HUES64 (cell line): ENCODE results near the gene PCDHGC5.

ENCODE experiments used
- H3K27ac ChIP-seq: 2 replicates; pipeline ENCODE4 v1.7.0; 2013; ENCODE audit warnings: low read depth, low read length, inconsistent platforms
- H3K27me3 ChIP-seq: 2 replicates; pipeline ENCODE4 v1.6.1; 2013; ENCODE audit warnings: mild to moderate bottlenecking, low read length; ENCODE audit not compliant: insufficient read depth
- H3K36me3 ChIP-seq: 2 replicates; pipeline ENCODE4 v1.6.1; 2013; ENCODE audit warnings: mild to moderate bottlenecking, low read length; ENCODE audit not compliant: insufficient read depth
- H3K4me1 ChIP-seq: 2 replicates; pipeline ENCODE4 v1.6.1; 2013; ENCODE audit warnings: mild to moderate bottlenecking, low read length, moderate library complexity; ENCODE audit not compliant: insufficient read depth
- H3K4me3 ChIP-seq: 2 replicates; pipeline ENCODE4 v1.5.1; 2013; ENCODE audit warnings: mild to moderate bottlenecking, low read length, moderate library complexity
- H3K9ac ChIP-seq: 2 replicates; pipeline ENCODE4 v1.6.1; 2013; ENCODE audit warnings: mild to moderate bottlenecking, low read depth, low read length
- H3K9me3 ChIP-seq: 2 replicates; pipeline ENCODE4 v1.6.1; 2013; ENCODE audit warnings: low read depth, low read length; ENCODE audit not compliant: insufficient read depth
- WGBS: fragments of 150-250, 120-280 bp; methylation state at CpG from one replicate; pipeline ENCODE4 v1.1.7; 2013; ENCODE audit warnings: missing lambda C conversion rate; 5-methylcytosine and 5-hydroxymethylcytosine counted together

PCDHGC5 gene

GRCh38 chr5:141478321-141478945 is 10.4 kb upstream of the PCDHGC5 start:
- H3K4me3 ChIP-seq, result no peak overlapping the region; the same call in 1 of the 2 replicates
- H3K36me3 ChIP-seq, result no peaks in the 10 kb centered on the region
- no peak overlapping the region for H3K27ac ChIP-seq
- H3K4me1 ChIP-seq, result peaks cover 12% of the 10 kb centered on the region
- peaks cover 19% of the 10 kb centered on the region for H3K27me3 ChIP-seq
- H3K9ac ChIP-seq, result no peak overlapping the region
- WGBS, result 93% methylated on average over 20 of the region's 20 CpGs
- no peaks in the 10 kb centered on the region for H3K9me3 ChIP-seq

GRCh38 chr5:141479776-141480175 is 9.1 kb upstream of the PCDHGC5 start:
- no peaks in the 10 kb centered on the region for H3K9me3 ChIP-seq
- H3K4me3 ChIP-seq, result no peak overlapping the region
- H3K27ac ChIP-seq, result no peak overlapping the region
- H3K27me3 ChIP-seq, result peaks cover 19% of the 10 kb centered on the region
- peaks cover 22% of the 10 kb centered on the region for H3K4me1 ChIP-seq
- no peaks in the 10 kb centered on the region for H3K36me3 ChIP-seq
- H3K9ac ChIP-seq, result no peak overlapping the region

- Histone ChIP-seq H3K4me3 (peak overlapping the region; percentile 78), H3K27me3 (peaks cover 19% of the 10 kb centered on the region), H3K4me1 (peaks cover 14% of the 10 kb centered on the region), H3K36me3 (no peaks in the 10 kb centered on the region; the same call in 1 of the 2 replicates), H3K9me3 (no peaks in the 10 kb centered on the region), H3K9ac (peak overlapping the region; percentile 21; the same call in 1 of the 2 replicates), H3K27ac (peak overlapping the region; percentile 3; the same call in 1 of the 2 replicates)
- 6% methylated on average over 3 of the region's 3 CpGs for WGBS
Measured at GRCh38 chr5:141483902-141484301, 5.0 kb upstream of the PCDHGC5 start.

DNA sequence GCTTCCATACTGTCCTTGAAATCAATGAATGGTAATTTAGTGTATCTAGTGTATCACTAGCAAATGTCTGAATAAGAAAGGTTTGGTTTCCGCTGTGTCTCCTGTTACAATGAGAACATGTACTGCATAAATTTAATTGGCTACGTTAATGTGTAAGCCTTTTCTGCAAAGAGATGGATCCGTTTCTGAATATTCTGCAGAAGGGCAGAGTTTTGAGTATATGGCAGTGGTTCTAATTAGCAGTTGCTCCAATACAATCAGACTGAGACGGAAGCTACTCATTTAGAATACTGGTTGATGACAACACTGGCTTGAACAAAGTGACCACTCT is 4.6 kb upstream of the PCDHGC5 start:
- Histone ChIP-seq H3K4me3 (peak overlapping the region; percentile 78), H3K4me1 (peaks cover 14% of the 10 kb centered on the region)
- WGBS, result 7% methylated on average over 4 of the region's 4 CpGs

DNA sequence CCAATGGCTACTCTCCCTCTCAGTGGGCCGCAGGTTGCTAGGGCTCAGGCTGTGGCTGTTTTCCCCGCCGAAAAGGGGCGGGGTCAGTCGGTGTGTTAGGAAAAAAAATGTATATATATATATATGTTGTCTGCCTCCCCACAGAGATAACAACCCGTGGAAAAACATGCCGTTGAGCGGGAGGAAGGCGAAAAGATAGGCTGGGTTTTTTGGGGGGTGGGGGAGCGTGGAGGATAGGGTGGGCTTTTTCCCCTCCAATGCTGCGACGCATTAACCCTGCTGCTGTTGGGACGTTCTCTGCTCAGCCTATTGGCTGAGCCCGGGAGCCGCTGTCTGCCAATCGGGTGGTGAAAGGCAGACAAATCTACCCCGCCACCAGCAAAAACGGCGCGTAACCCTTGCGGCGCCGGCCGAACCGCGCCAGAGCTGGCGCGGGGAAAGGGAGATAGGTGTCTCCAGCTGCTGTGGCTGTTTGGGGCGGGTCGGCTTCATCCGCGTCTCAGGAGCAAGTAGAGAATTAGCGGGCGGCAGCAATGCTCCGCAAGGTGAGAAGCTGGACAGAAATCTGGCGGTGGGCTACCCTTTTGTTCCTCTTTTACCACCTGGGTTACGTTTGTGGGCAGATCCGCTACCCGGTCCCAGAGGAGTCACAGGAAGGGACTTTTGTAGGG is 4.1 kb upstream of the PCDHGC5 start, which contains the start of gene PCDHGC4:
TSS of gene PCDHGC4 (plus strand) at position 390 of the 671 bp plus-strand sequence. CDS start at position 534, 144 bp downstream.
- 4% methylated on average over 37 of the region's 39 CpGs for WGBS
- H3K36me3 ChIP-seq, result peaks cover 2% of the 10 kb centered on the region; the same call in 1 of the 2 replicates

More for the DNA sequence above, 4.6 kb upstream of the PCDHGC5 start:
- H3K9me3 ChIP-seq, result no peaks in the 10 kb centered on the region
- H3K27ac ChIP-seq, result peak overlapping the region; percentile 3; the same call in 1 of the 2 replicates
- H3K36me3 ChIP-seq, result no peaks in the 10 kb centered on the region; the same call in 1 of the 2 replicates
- H3K27me3 ChIP-seq, result peaks cover 19% of the 10 kb centered on the region
- H3K9ac ChIP-seq, result peak overlapping the region; percentile 21

GRCh38 chr5:141485321-141486055 is 3.4 kb upstream of the PCDHGC5 start:
- H3K4me3 ChIP-seq, result peak overlapping the region; percentile 78
- H3K9ac ChIP-seq, result peak overlapping the region; percentile 62

More for the DNA sequence above, 4.1 kb upstream of the PCDHGC5 start, which contains the start of gene PCDHGC4:
- Histone ChIP-seq H3K4me1 (peaks cover 14% of the 10 kb centered on the region), H3K9ac (peak within 1 kb of the TSS; percentile 62), H3K27ac (peak within 1 kb of the TSS; percentile 3; the same call in 1 of the 2 replicates), H3K4me3 (peak within 1 kb of the TSS; percentile 78), H3K27me3 (peaks cover 19% of the 10 kb centered on the region), H3K9me3 (no peaks in the 10 kb centered on the region)

DNA sequence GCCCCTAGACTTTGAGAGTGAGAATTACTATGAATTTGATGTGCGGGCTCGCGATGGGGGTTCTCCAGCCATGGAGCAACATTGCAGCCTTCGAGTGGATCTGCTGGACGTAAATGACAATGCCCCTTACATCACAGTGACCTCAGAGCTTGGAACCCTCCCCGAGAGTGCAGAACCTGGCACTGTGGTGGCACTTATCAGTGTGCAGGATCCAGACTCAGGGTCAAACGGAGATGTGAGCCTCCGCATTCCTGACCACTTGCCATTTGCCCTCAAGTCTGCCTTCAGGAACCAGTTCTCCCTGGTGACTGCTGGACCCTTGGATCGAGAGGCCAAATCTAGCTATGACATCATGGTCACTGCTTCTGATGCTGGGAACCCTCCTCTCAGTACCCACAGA is 2.8 kb upstream of the PCDHGC5 start:
- Histone ChIP-seq H3K27me3 (peaks cover 19% of the 10 kb centered on the region), H3K9ac (no peak overlapping the region), H3K27ac (no peak overlapping the region), H3K4me3 (peak overlapping the region; percentile 78), H3K36me3 (peaks cover 5% of the 10 kb centered on the region; the same call in 1 of the 2 replicates), H3K9me3 (no peaks in the 10 kb centered on the region), H3K4me1 (peaks cover 14% of the 10 kb centered on the region)
- WGBS, result 95% methylated on average over 9 of the region's 9 CpGs

More at GRCh38 chr5:141485321-141486055, 3.4 kb upstream of the PCDHGC5 start:
- Histone ChIP-seq H3K4me1 (peaks cover 14% of the 10 kb centered on the region), H3K36me3 (peaks cover 5% of the 10 kb centered on the region; the same call in 1 of the 2 replicates), H3K27ac (no peak overlapping the region), H3K27me3 (peaks cover 19% of the 10 kb centered on the region), H3K9me3 (no peaks in the 10 kb centered on the region)
- WGBS, result 38% methylated on average over 38 of the region's 38 CpGs

GRCh38 chr5:141487131-141487530 is 1.8 kb upstream of the PCDHGC5 start:
- no peak overlapping the region for H3K9ac ChIP-seq
- no peak overlapping the region for H3K27ac ChIP-seq
- peaks cover 5% of the 10 kb centered on the region; the same call in 1 of the 2 replicates for H3K36me3 ChIP-seq
- no peaks in the 10 kb centered on the region for H3K9me3 ChIP-seq
- WGBS, result 91% methylated on average over 7 of the region's 7 CpGs
- H3K4me3 ChIP-seq, result no peak overlapping the region
- peaks cover 14% of the 10 kb centered on the region for H3K4me1 ChIP-seq
- peaks cover 19% of the 10 kb centered on the region for H3K27me3 ChIP-seq

DNA sequence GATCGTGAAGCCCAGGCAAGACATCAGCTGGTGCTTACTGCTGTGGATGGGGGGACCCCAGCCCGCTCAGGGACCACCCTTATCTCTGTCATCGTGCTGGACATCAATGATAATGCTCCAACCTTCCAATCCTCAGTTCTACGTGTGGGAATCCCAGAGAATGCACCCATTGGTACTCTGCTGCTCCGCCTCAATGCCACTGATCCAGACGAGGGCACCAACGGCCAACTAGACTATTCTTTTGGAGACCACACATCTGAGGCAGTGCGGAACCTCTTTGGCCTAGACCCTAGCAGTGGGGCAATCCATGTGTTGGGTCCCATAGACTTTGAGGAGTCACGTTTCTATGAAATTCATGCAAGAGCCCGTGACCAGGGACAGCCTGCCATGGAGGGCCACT is 960 bp downstream of the PCDHGC5 start:
- Histone ChIP-seq H3K4me3 (no peak overlapping the region), H3K4me1 (peaks cover 13% of the 10 kb centered on the region), H3K27me3 (peaks cover 19% of the 10 kb centered on the region), H3K36me3 (peaks cover 5% of the 10 kb centered on the region; the same call in 1 of the 2 replicates), H3K9ac (no peak overlapping the region), H3K27ac (no peak overlapping the region), H3K9me3 (no peaks in the 10 kb centered on the region)
- WGBS, result 94% methylated on average over 10 of the region's 10 CpGs

DNA sequence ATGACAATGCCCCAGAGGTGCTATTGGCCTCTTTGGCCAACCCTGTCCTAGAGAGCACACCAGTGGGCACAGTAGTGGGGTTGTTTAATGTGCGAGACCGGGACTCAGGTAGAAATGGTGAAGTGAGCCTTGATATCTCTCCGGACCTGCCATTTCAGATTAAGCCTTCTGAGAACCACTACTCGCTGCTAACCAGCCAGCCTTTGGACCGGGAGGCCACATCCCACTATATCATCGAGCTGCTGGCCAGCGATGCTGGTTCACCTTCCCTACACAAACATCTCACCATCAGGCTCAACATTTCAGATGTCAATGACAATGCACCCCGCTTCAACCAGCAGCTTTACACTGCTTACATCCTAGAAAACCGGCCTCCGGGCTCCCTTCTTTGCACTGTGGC is 1.4 kb downstream of the PCDHGC5 start:
- Histone ChIP-seq H3K27me3 (peaks cover 15% of the 10 kb centered on the region), H3K36me3 (peaks cover 5% of the 10 kb centered on the region; the same call in 1 of the 2 replicates), H3K27ac (no peak overlapping the region), H3K9ac (no peak overlapping the region), H3K4me3 (no peak overlapping the region), H3K4me1 (peaks cover 18% of the 10 kb centered on the region), H3K9me3 (no peaks in the 10 kb centered on the region)
- WGBS, result 94% methylated on average over 10 of the region's 10 CpGs

GRCh38 chr5:141490771-141491170 is 1.9 kb downstream of the PCDHGC5 start:
- WGBS, result 96% methylated on average over 13 of the region's 13 CpGs
- Histone ChIP-seq H3K9ac (no peak overlapping the region), H3K36me3 (peaks cover 5% of the 10 kb centered on the region; the same call in 1 of the 2 replicates), H3K4me1 (peaks cover 23% of the 10 kb centered on the region), H3K27me3 (peaks cover 10% of the 10 kb centered on the region), H3K27ac (no peak overlapping the region), H3K9me3 (no peaks in the 10 kb centered on the region), H3K4me3 (no peak overlapping the region)
